HL-60 (cell line): ENCODE results near the gene IPO13.

ENCODE experiments used
- DNase-seq, 2 experiments: peaks; one replicate each; pipeline ENCODE4 v3.0.0-alpha.2; 2010 to 2020; ENCODE audit warnings: low read depth in 1 of 2, low spot score in 1 of 2
- H3K27ac ChIP-seq: fragments of 250-450 bp; sonication (Bioruptor Pico); replicated peaks from 2 replicates; pipeline ENCODE4 v1.5.1; 2020; ENCODE audit warnings: mild to moderate bottlenecking, moderate library complexity
- H3K27me3 ChIP-seq: fragments of 250-450 bp; sonication (Bioruptor Pico); 2 replicates; pipeline ENCODE4 v1.5.1; 2021; ENCODE audit warnings: mild to moderate bottlenecking, moderate library complexity; ENCODE audit not compliant: insufficient read depth, poor library complexity, severe bottlenecking
- H3K4me3 ChIP-seq: replicated peaks from 2 replicates; pipeline ENCODE4 v1.5.1; 2011; ENCODE audit warnings: mild to moderate bottlenecking, control low read depth, low read length; ENCODE audit not compliant: insufficient read depth
- CTCF ChIP-seq: IDR thresholded peaks from one replicate; pipeline ENCODE4 v1.5.1; 2011; ENCODE audit warnings: low read length, control low read depth, inconsistent platforms; ENCODE audit not compliant: insufficient read depth
- GABPA ChIP-seq: IDR thresholded peaks from 2 replicates; pipeline ENCODE4 v1.6.1; 2012; ENCODE audit warnings: low read depth
- POLR2AphosphoS5 ChIP-seq: IDR thresholded peaks from 2 replicates; pipeline ENCODE4 v1.6.1; 2012; ENCODE audit warnings: low read depth
- REST ChIP-seq: IDR thresholded peaks from 2 replicates; pipeline ENCODE4 v1.6.1; 2012; ENCODE audit warnings: low read depth; ENCODE audit not compliant: insufficient replicate concordance
- SPI1 ChIP-seq: IDR thresholded peaks from 2 replicates; pipeline ENCODE4 v1.6.1; 2012; ENCODE audit warnings: low read depth, mild to moderate bottlenecking, borderline replicate concordance

IPO13 gene

DNA sequence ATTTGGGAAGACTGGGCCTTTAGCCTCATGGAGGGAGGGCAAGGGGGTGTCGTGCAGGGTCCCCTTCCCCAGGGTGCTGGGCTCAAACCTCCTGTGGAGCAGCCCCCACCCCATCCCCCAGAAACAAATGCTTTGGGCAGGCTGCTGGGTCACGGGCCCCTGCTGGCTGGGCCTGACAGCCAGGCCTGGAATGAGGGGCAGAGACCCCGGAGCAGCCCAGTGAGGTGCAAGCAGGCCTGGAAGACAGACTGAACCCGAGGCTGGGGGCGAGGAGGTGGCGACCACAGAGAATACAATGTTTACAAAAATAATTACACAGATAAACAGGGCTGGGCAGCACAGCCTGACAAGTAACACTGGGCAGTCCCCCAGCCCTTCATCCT, 50.0 kb downstream of the IPO13 start:
- no peak overlapping the region for H3K27ac ChIP-seq
- no peak for TF ChIP-seq GABPA
- TF ChIP-seq SPI1: no peak
- TF ChIP-seq CTCF: no peak
- no peak for TF ChIP-seq REST
- TF ChIP-seq POLR2AphosphoS5: no peak
- H3K4me3 ChIP-seq: no peak overlapping the region
- H3K27me3 ChIP-seq: no peaks in the 10 kb centered on the region
- DNase-seq: no peak

- Histone ChIP-seq H3K4me3 (no peak overlapping the region), H3K27ac (no peak overlapping the region), H3K27me3 (no peaks in the 10 kb centered on the region)
- no peak for DNase-seq
- TF ChIP-seq REST: no peak
- no peak for TF ChIP-seq POLR2AphosphoS5
- no peak for TF ChIP-seq CTCF
- TF ChIP-seq GABPA: no peak
- no peak for TF ChIP-seq SPI1
These were observed 50.7 kb downstream of the IPO13 start for GRCh38 chr1:43997295-43997999.

DNA sequence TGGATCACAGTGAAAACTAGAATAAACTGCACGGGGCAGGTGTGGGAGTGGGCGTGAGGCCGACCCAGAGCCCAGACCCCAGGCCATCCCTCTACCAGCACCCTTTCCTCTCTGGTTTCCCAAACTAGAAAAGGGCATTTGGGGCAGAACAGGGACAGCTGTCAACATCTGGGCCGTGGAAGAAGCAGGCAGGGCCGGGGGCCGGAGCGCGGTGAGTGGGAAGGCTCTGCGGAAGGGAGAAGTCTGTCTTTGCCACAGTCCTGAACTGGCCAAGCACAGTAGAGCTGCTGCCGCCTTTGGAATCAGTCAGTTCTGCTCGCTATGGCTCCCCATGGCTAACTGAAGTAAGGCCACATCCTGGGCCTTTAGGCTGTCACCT, 51.2 kb downstream of the IPO13 start:
- Histone ChIP-seq H3K27me3 (no peaks in the 10 kb centered on the region), H3K4me3 (no peak overlapping the region), H3K27ac (no peak overlapping the region)
- DNase-seq: no peak
- TF ChIP-seq SPI1: no peak
- no peak for TF ChIP-seq GABPA
- no peak for TF ChIP-seq CTCF
- no peak for TF ChIP-seq REST
- no peak for TF ChIP-seq POLR2AphosphoS5
